Mesenchymal stem cell (in vitro differentiated cells and primary cell): ENCODE data around the gene FOXN3.

ENCODE experiments used
- DNase-seq: peaks from one replicate; pipeline ENCODE4 v3.0.0-alpha.2; 2013
- H2AFZ ChIP-seq: one replicate; pipeline ENCODE4 v1.6.1; 2013; ENCODE audit warnings: low read depth, mild to moderate bottlenecking, control low read depth, inconsistent platforms, low read length, moderate library complexity
- H2AK5ac ChIP-seq: 2 replicates; pipeline ENCODE4 v1.6.1; 2013; ENCODE audit warnings: low read length, moderate library complexity, mild to moderate bottlenecking, inconsistent platforms; ENCODE audit not compliant: severe bottlenecking
- H2BK120ac ChIP-seq: one replicate; pipeline ENCODE4 v1.6.1; 2013; ENCODE audit warnings: low read depth, mild to moderate bottlenecking, inconsistent platforms, low read length, moderate library complexity
- H2BK12ac ChIP-seq, 2 experiments: one replicate each; pipeline ENCODE4 v1.6.1; 2013; ENCODE audit warnings: inconsistent platforms in 2 of 2, low read length in 2 of 2, mild to moderate bottlenecking in 2 of 2, moderate library complexity in 2 of 2, control low read depth in 1 of 2
- H2BK15ac ChIP-seq: one replicate; pipeline ENCODE4 v1.6.1; 2013; ENCODE audit warnings: mild to moderate bottlenecking, low read depth, inconsistent platforms; ENCODE audit not compliant: poor library complexity, severe bottlenecking
- H2BK5ac ChIP-seq: 2 replicates; pipeline ENCODE4 v1.6.1; 2013; ENCODE audit warnings: low read depth, mild to moderate bottlenecking, low read length, control low read depth, inconsistent platforms; ENCODE audit not compliant: poor library complexity, severe bottlenecking
- H3K14ac ChIP-seq, 2 experiments: one replicate each; pipeline ENCODE4 v1.6.1; 2013; ENCODE audit warnings: inconsistent platforms in 2 of 2, low read length in 2 of 2, control low read depth in 1 of 2, mild to moderate bottlenecking in 1 of 2, moderate library complexity in 1 of 2
- H3K18ac ChIP-seq, 2 experiments: one replicate each; pipeline ENCODE4 v1.6.1; 2013; ENCODE audit warnings: inconsistent platforms in 2 of 2, low read length in 2 of 2, control low read depth in 1 of 2, low read depth in 1 of 2, mild to moderate bottlenecking in 1 of 2
- H3K23ac ChIP-seq, 2 experiments: one replicate each; pipeline ENCODE4 v1.6.1; 2013; ENCODE audit warnings: inconsistent platforms in 2 of 2, low read length in 2 of 2, mild to moderate bottlenecking in 2 of 2, moderate library complexity in 2 of 2, control low read depth in 1 of 2
- H3K27ac ChIP-seq: 2 replicates; pipeline ENCODE4 v1.5.1; 2013; ENCODE audit warnings: mild to moderate bottlenecking, moderate library complexity, low read length, control low read depth, inconsistent platforms; ENCODE audit not compliant: poor library complexity, severe bottlenecking
- H3K27me3 ChIP-seq, 2 experiments: 2 replicates each; pipeline versions ENCODE4 v1.6.1 to v1.7.0; 2013; ENCODE audit warnings: low read length in 2 of 2, mild to moderate bottlenecking in 2 of 2, moderate library complexity in 2 of 2, control low read depth in 1 of 2, inconsistent platforms in 1 of 2; ENCODE audit not compliant: control insufficient read depth in 1 of 2, insufficient read depth in 1 of 2
- H3K36me3 ChIP-seq, 2 experiments: 2 replicates each; pipeline versions ENCODE4 v1.6.1 to v1.7.0; 2013; ENCODE audit warnings: low read length in 2 of 2, control low read depth in 1 of 2, inconsistent platforms in 1 of 2, low read depth in 1 of 2, mild to moderate bottlenecking in 1 of 2; ENCODE audit not compliant: insufficient read depth in 2 of 2, control insufficient read depth in 1 of 2
- H3K4ac ChIP-seq, 2 experiments: one replicate each; pipeline ENCODE4 v1.6.1; 2013; ENCODE audit warnings: inconsistent platforms in 2 of 2, low read length in 2 of 2, mild to moderate bottlenecking in 2 of 2, moderate library complexity in 2 of 2, control low read depth in 1 of 2, low read depth in 1 of 2
- H3K4me1 ChIP-seq: 2 replicates; pipeline ENCODE4 v1.6.1; 2013; ENCODE audit warnings: low read depth, low read length, control low read depth; ENCODE audit not compliant: control insufficient read depth, insufficient read depth
- H3K4me2 ChIP-seq: 2 replicates; pipeline ENCODE4 v1.6.1; 2013; ENCODE audit warnings: low read length, mild to moderate bottlenecking, inconsistent platforms; ENCODE audit not compliant: poor library complexity, severe bottlenecking
- H3K4me3 ChIP-seq, 2 experiments: 2 replicates each; pipeline versions ENCODE4 v1.5.1 to v1.7.0; 2013; ENCODE audit warnings: low read length in 2 of 2, mild to moderate bottlenecking in 2 of 2, control low read depth in 1 of 2, low read depth in 1 of 2; ENCODE audit not compliant: insufficient read depth in 1 of 2
- H3K79me1 ChIP-seq: replicated peaks from 2 replicates; pipeline ENCODE4 v1.6.1; 2013; ENCODE audit warnings: mild to moderate bottlenecking, control low read depth, low read length, inconsistent platforms; ENCODE audit not compliant: poor library complexity, severe bottlenecking
- H3K9ac ChIP-seq: 2 replicates; pipeline ENCODE4 v1.7.0; 2013; ENCODE audit warnings: mild to moderate bottlenecking, low read length, moderate library complexity
- H3K9me3 ChIP-seq: 2 replicates; pipeline ENCODE4 v1.7.0; 2013; ENCODE audit warnings: mild to moderate bottlenecking, low read length; ENCODE audit not compliant: control insufficient read depth
- H4K8ac ChIP-seq: one replicate; pipeline ENCODE4 v1.6.1; 2013; ENCODE audit warnings: inconsistent platforms, mild to moderate bottlenecking, low read length, moderate library complexity
- H4K91ac ChIP-seq: one replicate; pipeline ENCODE4 v1.6.1; 2013; ENCODE audit warnings: mild to moderate bottlenecking, low read length, inconsistent platforms
- WGBS: methylation state at CpG from one replicate; pipeline ENCODE4 v1.1.7; 2013; ENCODE audit warnings: mixed read lengths; 5-methylcytosine and 5-hydroxymethylcytosine counted together

The FOXN3 gene

GRCh38 chr14:89374908-89375307 is 42.1 kb downstream of the FOXN3 start:
- Histone ChIP-seq H3K79me1 (peaks cover 33% of the 10 kb centered on the region), H3K4me1 (peaks cover 12% of the 10 kb centered on the region), H3K14ac (no peak overlapping the region), H4K91ac (no peak overlapping the region), H3K4ac (no peak overlapping the region), H3K36me3 (peaks cover 0 to 11% of the 10 kb centered on the region in 2 experiments), H2BK12ac (no peak overlapping the region), H3K18ac (no peak overlapping the region), H2BK15ac (no peak overlapping the region), H2AFZ (no peak overlapping the region), H3K9me3 (no peaks in the 10 kb centered on the region), H3K27me3 (no peaks in the 10 kb centered on the region), H2AK5ac (no peak overlapping the region), H2BK5ac (no peak overlapping the region), H4K8ac (no peak overlapping the region), H3K9ac (no peak overlapping the region), H3K4me3 (no peak overlapping the region), H3K23ac (no peak overlapping the region), H2BK120ac (no peak overlapping the region), H3K27ac (no peak overlapping the region), H3K4me2 (no peak overlapping the region)
- no peak for DNase-seq
- 100% methylated on average over 1 of the region's 3 CpGs for WGBS

GRCh38 chr14:89373185-89373584 is 43.8 kb downstream of the FOXN3 start:
- H3K14ac ChIP-seq: no peak overlapping the region
- no peak overlapping the region for H2BK12ac ChIP-seq
- no peak overlapping the region for H3K4me3 ChIP-seq
- H3K18ac ChIP-seq: no peak overlapping the region
- peaks cover 32% of the 10 kb centered on the region for H3K79me1 ChIP-seq
- H3K23ac ChIP-seq: no peak overlapping the region
- H3K4me2 ChIP-seq: no peak overlapping the region
- peaks cover 0 to 4% of the 10 kb centered on the region in 2 experiments for H3K36me3 ChIP-seq
- WGBS: 100% methylated on average over 1 of the region's 2 CpGs
- H2AK5ac ChIP-seq: no peak overlapping the region
- H2BK120ac ChIP-seq: no peak overlapping the region
- no peaks in the 10 kb centered on the region for H3K27me3 ChIP-seq
- H2AFZ ChIP-seq: no peak overlapping the region
- H3K9ac ChIP-seq: no peak overlapping the region
- no peak overlapping the region for H3K4ac ChIP-seq
- H4K8ac ChIP-seq: no peak overlapping the region
- no peak overlapping the region for H4K91ac ChIP-seq
- H2BK5ac ChIP-seq: no peak overlapping the region
- H3K27ac ChIP-seq: no peak overlapping the region
- no peak for DNase-seq
- H3K9me3 ChIP-seq: no peaks in the 10 kb centered on the region
- H3K4me1 ChIP-seq: peaks cover 13% of the 10 kb centered on the region
- no peak overlapping the region for H2BK15ac ChIP-seq

- Histone ChIP-seq H2AFZ (no peak overlapping the region), H3K79me1 (peaks cover 34% of the 10 kb centered on the region), H3K18ac (no peak overlapping the region), H3K27ac (no peak overlapping the region), H3K4me1 (peaks cover 12% of the 10 kb centered on the region), H3K4me2 (no peak overlapping the region), H2AK5ac (no peak overlapping the region), H3K27me3 (no peaks in the 10 kb centered on the region), H2BK12ac (no peak overlapping the region), H2BK5ac (no peak overlapping the region), H2BK15ac (no peak overlapping the region), H3K14ac (no peak overlapping the region), H4K91ac (no peak overlapping the region), H3K9me3 (no peaks in the 10 kb centered on the region), H3K36me3 (peaks cover 0 to 4% of the 10 kb centered on the region in 2 experiments), H4K8ac (no peak overlapping the region), H3K4me3 (no peak overlapping the region), H3K23ac (no peak overlapping the region), H3K9ac (peak overlapping the region; percentile 30), H2BK120ac (no peak overlapping the region), H3K4ac (no peak overlapping the region)
- 100% methylated on average over 2 of the region's 2 CpGs for WGBS
- DNase-seq: no peak
These were observed 44.5 kb downstream of the FOXN3 start for GRCh38 chr14:89372512-89372883.

GRCh38 chr14:89371585-89372511 is 45.2 kb downstream of the FOXN3 start:
- H4K8ac ChIP-seq: no peak overlapping the region
- no peak overlapping the region for H3K23ac ChIP-seq
- peak overlapping the region in 1 of 2 experiments; percentile 54 for H3K18ac ChIP-seq
- peaks cover 12% of the 10 kb centered on the region for H3K4me1 ChIP-seq
- WGBS: 91% methylated on average over 7 of the region's 10 CpGs
- H3K27me3 ChIP-seq: no peaks in the 10 kb centered on the region
- H3K36me3 ChIP-seq: peaks cover 0 to 4% of the 10 kb centered on the region in 2 experiments
- no peak for DNase-seq
- H2BK5ac ChIP-seq: no peak overlapping the region
- H3K4ac ChIP-seq: peak overlapping the region in 1 of 2 experiments; percentile 15
- no peak overlapping the region for H2BK12ac ChIP-seq
- H3K4me3 ChIP-seq: no peak overlapping the region
- no peak overlapping the region for H2AFZ ChIP-seq
- H3K27ac ChIP-seq: no peak overlapping the region
- peak overlapping the region; percentile 30 for H3K9ac ChIP-seq
- peak overlapping the region; percentile 30 for H2AK5ac ChIP-seq
- H3K79me1 ChIP-seq: peaks cover 39% of the 10 kb centered on the region
- H3K14ac ChIP-seq: peak overlapping the region in 1 of 2 experiments; percentile 72
- H3K9me3 ChIP-seq: no peaks in the 10 kb centered on the region
- H2BK15ac ChIP-seq: no peak overlapping the region
- H4K91ac ChIP-seq: no peak overlapping the region
- no peak overlapping the region for H2BK120ac ChIP-seq
- H3K4me2 ChIP-seq: no peak overlapping the region
